ENCODE data around the gene HOMER2.
"Not testable (repeated sequence)": the region's sequence is repeated elsewhere in the genome, so short reads cannot be mapped to it uniquely, and the experiment has no call there.

Gene HOMER2

GRCh38 chr15:82952158-82953081 lies at the start of gene HOMER2:
Gene HOMER2, minus strand, starts transcription at chr15:82952720. Its CDS starts 185 bp downstream, at chr15:82952535.
- peak; percentile 23 for DNase-seq (ENCODE audit: low read depth)

GRCh38 chr15:83000672-83001031 lies 48.1 kb upstream of the HOMER2 start:
- DNase-seq (ENCODE audit: low read depth): not testable (repeated sequence)

- peak; percentile 71 for DNase-seq (ENCODE audit: low read depth)
Measured at GRCh38 chr15:82999905-83000671, 47.6 kb upstream of the HOMER2 start.

GRCh38 chr15:82999426-82999825 lies 46.9 kb upstream of the HOMER2 start:
- DNase-seq (ENCODE audit: low read depth): peak; percentile 23

- DNase-seq (ENCODE audit: low read depth): no peak
Measured at GRCh38 chr15:82995938-82996337, 43.4 kb upstream of the HOMER2 start.

- no peak for DNase-seq (ENCODE audit: low read depth)
Measured at GRCh38 chr15:82995076-82995475, 42.6 kb upstream of the HOMER2 start.

GRCh38 chr15:82993144-82993543 lies 40.6 kb upstream of the HOMER2 start:
- DNase-seq (ENCODE audit: low read depth): no peak

GRCh38 chr15:82992436-82992998 lies 40.0 kb upstream of the HOMER2 start:
- no peak for DNase-seq (ENCODE audit: low read depth)

- DNase-seq (ENCODE audit: low read depth): no peak
Measured at GRCh38 chr15:82986442-82986780, 33.9 kb upstream of the HOMER2 start.

- DNase-seq (ENCODE audit: low read depth): peak; percentile 90
Measured at GRCh38 chr15:82985688-82986441, 33.3 kb upstream of the HOMER2 start, which contains the start of gene RAMAC. Gene RAMAC, plus strand, starts transcription at chr15:82986210. Its CDS starts 2,809 bp downstream, at chr15:82989019.

- DNase-seq (ENCODE audit: low read depth): no peak
Measured at GRCh38 chr15:82980981-82981380, 28.5 kb upstream of the HOMER2 start.

- no peak for DNase-seq (ENCODE audit: low read depth)
Measured at GRCh38 chr15:82979726-82980125, 27.2 kb upstream of the HOMER2 start.

- DNase-seq (ENCODE audit: low read depth): no peak
Measured at GRCh38 chr15:82978438-82978837, 25.9 kb upstream of the HOMER2 start.

- no peak for DNase-seq (ENCODE audit: low read depth)
Measured at GRCh38 chr15:82977076-82977475, 24.6 kb upstream of the HOMER2 start.

- no peak for DNase-seq (ENCODE audit: low read depth)
Measured at GRCh38 chr15:82972990-82973389, 20.5 kb upstream of the HOMER2 start.

GRCh38 chr15:82971218-82971984 lies 18.9 kb upstream of the HOMER2 start:
- DNase-seq (ENCODE audit: low read depth): no peak

- DNase-seq (ENCODE audit: low read depth): no peak
Measured at GRCh38 chr15:82970696-82971095, 18.2 kb upstream of the HOMER2 start.

- no peak for DNase-seq (ENCODE audit: low read depth)
Measured at GRCh38 chr15:82970078-82970686, 17.7 kb upstream of the HOMER2 start.

- DNase-seq (ENCODE audit: low read depth): no peak
Measured at GRCh38 chr15:82969353-82969752, 16.8 kb upstream of the HOMER2 start.

GRCh38 chr15:82968066-82968465 lies 15.5 kb upstream of the HOMER2 start:
- DNase-seq (ENCODE audit: low read depth): peak; percentile 33

- DNase-seq (ENCODE audit: low read depth): no peak
Measured at GRCh38 chr15:82966671-82967071, 14.2 kb upstream of the HOMER2 start.

Measured in ELR (cell line).